HepG2 (cell line): Measurements from ENCODE around the gene FREM3. TPM values are rescaled to one million over a fixed set of nuclear protein-coding genes. Genes with fewer than 3 reads are reported as not detected.
A peak's percentile ranks its signal among the peaks of the same experiment; 100 is the strongest.

Experiments
- ATAC-seq: fragments of 200-7000 bp; cut with Tn5 transposase; 3 replicates; pipeline ENCODE4 v1.9.1; 2020; ENCODE audit warnings: mild to moderate bottlenecking, moderate library complexity
- BruUV-seq: library from RNA; stranded (reverse); fragments of 400-500 nt; replicated peaks from 2 replicates; lab custom pipeline; 2021; lab: Mats Ljungman, UMichigan
- CTCF ChIA-PET: fragments of 300-600 bp; formaldehyde crosslinking; extraction: SDS; loops from one replicate; lab custom pipeline; 2021; ENCODE audit warnings: low total read pairs, inconsistent platforms, low intra/inter-chr PET ratio; lab: Yijun Ruan, JAX
- POLR2A ChIA-PET: fragments of 350-600 bp; sonication (Branson Sonifier 250); formaldehyde crosslinking; loops from one replicate; lab custom pipeline; 2020; ENCODE audit warnings: antibody characterized with exemption, inconsistent platforms; lab: Yijun Ruan, JAX
- DNase-seq: peaks from one replicate; pipeline ENCODE4 v3.0.0-alpha.2; 2015; ENCODE audit warnings: low spot score
- FAIRE-seq: peaks from 3 replicates; lab custom pipeline; 2011; peaks lifted over from hg19 to GRCh38; lab: Jason Lieb, UNC
- H2AFZ ChIP-seq: one replicate; pipeline ENCODE4 v1.6.1; 2011; ENCODE audit warnings: low read length, inconsistent platforms
- H3K27ac ChIP-seq: fragments of 300-600 bp; 3 replicates; pipeline ENCODE4 v1.8.0; 2011; ENCODE audit warnings: mixed run types, mild to moderate bottlenecking, mixed read lengths, low read length, inconsistent platforms; ENCODE audit not compliant: insufficient read depth; ENCODE audit errors: extremely low read length
- H3K27me3 ChIP-seq, 2 experiments: fragments of 200-600 bp in 1 of 2; 2 replicates in 1 of 2; 3 replicates in 1 of 2; pipeline versions ENCODE4 v1.6.0 to v1.8.0; 2011; ENCODE audit warnings: low read length in 2 of 2, mild to moderate bottlenecking in 2 of 2, moderate library complexity in 2 of 2, inconsistent platforms in 1 of 2; ENCODE audit not compliant: insufficient read depth in 2 of 2, control insufficient read depth in 1 of 2
- H3K36me3 ChIP-seq, 2 experiments: fragments of 200-600 bp in 1 of 2; replicated peaks in 1 of 2; 2 replicates in 1 of 2; 3 replicates in 1 of 2; pipeline versions ENCODE4 v1.5.1 to v1.8.0; 2011; ENCODE audit warnings: low read length in 2 of 2, inconsistent platforms in 1 of 2; ENCODE audit not compliant: insufficient read depth in 2 of 2, control insufficient read depth in 1 of 2
- H3K4me1 ChIP-seq: 2 replicates; pipeline ENCODE4 v1.5.1; 2012; ENCODE audit warnings: low read length, inconsistent platforms; ENCODE audit not compliant: insufficient read depth
- H3K4me2 ChIP-seq: 2 replicates; pipeline ENCODE4 v1.6.0; 2011; ENCODE audit warnings: low read depth, low read length, inconsistent platforms
- H3K4me3 ChIP-seq, 3 experiments: fragments of 200-600 bp in 1 of 3; sonication (generic), shearing (Covaris generic) in 1 of 3; replicated peaks in 1 of 3; 2 replicates each; pipeline ENCODE4 v1.5.1; 2011 to 2016; ENCODE audit warnings: low read length in 3 of 3, inconsistent platforms in 2 of 3, low read depth in 2 of 3, mild to moderate bottlenecking in 2 of 3, control low read depth in 1 of 3, mixed read lengths in 1 of 3; ENCODE audit not compliant: insufficient read depth in 1 of 3
- H3K79me2 ChIP-seq: one replicate; pipeline ENCODE4 v1.6.1; 2011; ENCODE audit warnings: low read length, inconsistent platforms; ENCODE audit not compliant: insufficient read depth
- H3K9ac ChIP-seq: 2 replicates; pipeline ENCODE4 v1.6.0; 2011; ENCODE audit warnings: mild to moderate bottlenecking, low read depth, low read length, inconsistent platforms; ENCODE audit not compliant: insufficient read depth
- H3K9me3 ChIP-seq: 2 replicates; pipeline ENCODE4 v1.5.1; 2012; ENCODE audit warnings: mild to moderate bottlenecking, low read length
- H4K20me1 ChIP-seq: 2 replicates; pipeline ENCODE4 v1.6.0; 2011; ENCODE audit warnings: inconsistent platforms, mild to moderate bottlenecking, low read length, moderate library complexity; ENCODE audit not compliant: insufficient read depth
- ATF7 ChIP-seq, 2 experiments: fragments of 450-650 bp in 1 of 2; sonication (generic) in 1 of 2; formaldehyde crosslinking in 1 of 2; IDR thresholded peaks; 2 replicates each; pipeline versions ENCODE4 v1.4.0 to v1.6.1; 2016 to 2020; ENCODE audit warnings: antibody characterized with exemption in 1 of 2, mild to moderate bottlenecking in 1 of 2, missing genetic modification reagents in 1 of 2
- CCAR2 ChIP-seq: fragments of 200-400 bp; formaldehyde crosslinking; optimal IDR thresholded peaks from 2 replicates; pipeline ENCODE3; 2018; ENCODE audit warnings: low read depth, mild to moderate bottlenecking, low read length, moderate library complexity
- CREB1 ChIP-seq, 2 experiments: fragments of 450-650 bp in 1 of 2; IDR thresholded peaks; 2 replicates each; pipeline ENCODE4 v1.6.1; 2016 to 2017; ENCODE audit warnings: control low read depth in 1 of 2, mild to moderate bottlenecking in 1 of 2, missing compliant biosample characterization in 1 of 2, missing genetic modification characterization in 1 of 2
- KDM2A ChIP-seq: sonication (generic); formaldehyde crosslinking; IDR thresholded peaks from 2 replicates; pipeline ENCODE4 v1.4.0; 2020; ENCODE audit warnings: low read depth, missing genetic modification reagents, borderline replicate concordance
- TEF ChIP-seq: sonication (generic); formaldehyde crosslinking; IDR thresholded peaks from 2 replicates; pipeline ENCODE4 v1.5.0; 2020; ENCODE audit warnings: missing genetic modification reagents
- ZBTB4 ChIP-seq: sonication (generic); formaldehyde crosslinking; IDR thresholded peaks from 2 replicates; pipeline ENCODE4 v1.4.0; 2020; ENCODE audit warnings: missing genetic modification reagents, mild to moderate bottlenecking, borderline replicate concordance
- ZNF530 ChIP-seq: sonication (generic); formaldehyde crosslinking; IDR thresholded peaks from 2 replicates; pipeline ENCODE4 v1.5.0; 2020; ENCODE audit warnings: low read depth, mild to moderate bottlenecking, missing genetic modification reagents
- WGBS: methylation state at CpG from one replicate; pipeline ENCODE4 v1.1.6; 2017; ENCODE audit warnings: low lambda C conversion rate; 5-methylcytosine and 5-hydroxymethylcytosine counted together
- in situ Hi-C: cut with HindIII; loops from 2 replicates; pipeline ENCODE4 v1.10.0; 2017; ENCODE audit warnings: low pct_unique_long_range_greater_than_20kb; ENCODE audit not compliant: extremely low pct_ligation_motif_present
- intact Hi-C: fragments of 100-400 bp; cut with micrococcal nuclease; formaldehyde crosslinking; loops from one replicate; pipeline ENCODE4 v1.10.0; 2022; ENCODE audit not compliant: unreplicated experiment
- polyA plus RNA-seq, 8 experiments: library from polyadenylated mRNA; depleted of rRNA in 3 of 8; stranded (reverse) in 7 of 8; unstranded in 1 of 8; fragments of >200 nt; fragmentation: Illumina TruSeq in 4 of 8; extraction: Trizol in 4 of 8; gene quantifications; 2 replicates each; pipeline versions ENCODE4 v1.2.1 to v1.2.3, GENCODE V29; 2011 to 2016; ENCODE audit warnings: low read depth in 4 of 8, missing spikeins in 1 of 8, mixed read lengths in 1 of 8; ENCODE audit not compliant: insufficient read depth in 1 of 8
- total RNA-seq, 5 experiments: library from RNA; depleted of rRNA; stranded (reverse); fragments of >200 nt; fragmentation: Illumina TruSeq; extraction: Trizol; gene quantifications; 2 replicates each; pipeline ENCODE4 v1.2.3, GENCODE V29; 2016; ENCODE audit warnings: low read depth in 1 of 5

The FREM3 gene
- total and polyA plus RNA-seq, 2 of the 13 experiments (the other 11 are each of a cell fraction or from before 2014, with no cell fraction given) = not detected

GRCh38 chr4:143743591-143743990 lies 43.1 kb upstream of the FREM3 start (continued):
- no peak for TF ChIP-seq ZNF530 (CRISPR knock-in tag)
- TF ChIP-seq TEF (CRISPR knock-in tag) = no peak
- TF ChIP-seq KDM2A (CRISPR knock-in tag) = no peak
- no peak for TF ChIP-seq ZBTB4 (CRISPR knock-in tag)

GRCh38 chr4:143742834-143743233 lies 42.4 kb upstream of the FREM3 start:
- Histone ChIP-seq H3K4me2 (no peak overlapping the region), H3K36me3 (no peaks in the 10 kb centered on the region), H3K79me2 (no peaks in the 10 kb centered on the region), H3K27me3 (no peaks in the 10 kb centered on the region), H3K9me3 (no peaks in the 10 kb centered on the region), H3K4me1 (no peaks in the 10 kb centered on the region), H4K20me1 (no peaks in the 10 kb centered on the region), H2AFZ (no peak overlapping the region), H3K4me3 (no peak overlapping the region), H3K9ac (no peak overlapping the region), H3K27ac (no peak overlapping the region)
- CTCF ChIA-PET = no interaction called here
- no peak for FAIRE-seq
- ATAC-seq = no peak
- 2% methylated on average over 2 of the region's 2 CpGs for WGBS
- in situ Hi-C loops (no loop called here), intact Hi-C loops (no loop called here)
- POLR2A ChIA-PET = no interaction called here
- peak; percentile 86 for TF ChIP-seq CREB1 (IDR thresholded peaks at IDR 0.05)
- no peak for TF ChIP-seq CREB1 (CRISPR knock-in tag; IDR thresholded peaks at IDR 0.05)
- TF ChIP-seq CCAR2 = no peak
- peak; percentile 98 for TF ChIP-seq ATF7 (IDR thresholded peaks at IDR 0.05)
- TF ChIP-seq ATF7 (CRISPR knock-in tag; IDR thresholded peaks at IDR 0.05) = no peak
- no TSS peak for BruUV-seq
- no peak for DNase-seq
